IgD-negative memory B cell (primary cell): ENCODE measurements around the gene MMS19. TPM values are rescaled to one million over a fixed set of nuclear protein-coding genes. Genes with fewer than 3 reads are reported as not detected.
A peak's percentile ranks its signal among the peaks of the same experiment; 100 is the strongest.

Experiments used
- H3K27ac Mint-ChIP-seq, 3 donors: one replicate each; pipeline ENCODE4 v1.8.0; 2020 to 2022; ENCODE audit warnings: mild to moderate bottlenecking in 3 of 3, mixed read lengths in 3 of 3, moderate library complexity in 1 of 3
- H3K27me3 Mint-ChIP-seq: one replicate; pipeline ENCODE4 v1.8.0; 2021; ENCODE audit warnings: mixed read lengths
- H3K36me3 Mint-ChIP-seq: one replicate; pipeline ENCODE4 v1.8.0; 2020; ENCODE audit warnings: mild to moderate bottlenecking, mixed read lengths
- H3K4me1 Mint-ChIP-seq, 3 donors: one replicate each; pipeline ENCODE4 v1.8.0; 2020 to 2022; ENCODE audit warnings: mixed read lengths in 3 of 3, mild to moderate bottlenecking in 1 of 3
- H3K4me3 Mint-ChIP-seq, 4 donors: one replicate each; pipeline ENCODE4 v1.8.0; 2020 to 2022; ENCODE audit warnings: mild to moderate bottlenecking in 4 of 4, mixed read lengths in 4 of 4, moderate library complexity in 3 of 4
- H3K9me3 Mint-ChIP-seq, 3 donors: one replicate each; pipeline ENCODE4 v1.8.0; 2020 to 2021; ENCODE audit warnings: mixed read lengths in 3 of 3, mild to moderate bottlenecking in 1 of 3
- polyA plus RNA-seq: library from polyadenylated mRNA; unstranded; fragments of 300-500 nt; fragmentation: Illumina TruSeq; gene quantifications from one replicate; pipeline ENCODE4 v1.2.3, GENCODE V29; 2021

MMS19 gene
- polyA plus RNA-seq, result 29.1 TPM

- H3K27me3 Mint-ChIP-seq, result peaks cover 26% of the 10 kb centered on the region
- peaks cover 0 to 2% (median 0%) of the 10 kb centered on the region in 3 donors for H3K9me3 Mint-ChIP-seq
- peak within 1 kb of the TSS; percentile 95 to 99 (median 98) for H3K4me3 Mint-ChIP-seq
- no peaks in the 10 kb centered on the region for H3K36me3 Mint-ChIP-seq
- peaks cover 4 to 28% (median 20%) of the 10 kb centered on the region in 3 donors for H3K4me1 Mint-ChIP-seq
- H3K27ac Mint-ChIP-seq, result peak within 1 kb of the TSS; percentile 88 to 98 (median 94)
These were observed at the start of gene MMS19 for GRCh38 chr10:97498076-97498840. Gene MMS19 (minus strand): TSS chr10:97498422. CDS start chr10:97498384, 38 bp downstream.

GRCh38 chr10:97547962-97548361 lies 49.7 kb upstream of the MMS19 start:
- Mint-ChIP-seq H3K4me1 (no peaks in the 10 kb centered on the region), H3K9me3 (no peaks in the 10 kb centered on the region), H3K27ac (no peak overlapping the region), H3K4me3 (peak overlapping the region in 1 of 4 donors; percentile 37), H3K27me3 (no peaks in the 10 kb centered on the region), H3K36me3 (peaks cover 2% of the 10 kb centered on the region)

GRCh38 chr10:97547271-97547600 lies 49.0 kb upstream of the MMS19 start:
- Mint-ChIP-seq H3K4me3 (no peak overlapping the region), H3K27me3 (no peaks in the 10 kb centered on the region), H3K9me3 (no peaks in the 10 kb centered on the region), H3K36me3 (peaks cover 2% of the 10 kb centered on the region), H3K27ac (no peak overlapping the region), H3K4me1 (no peaks in the 10 kb centered on the region)

GRCh38 chr10:97546456-97547270 lies 48.4 kb upstream of the MMS19 start:
- H3K36me3 Mint-ChIP-seq, result peaks cover 2% of the 10 kb centered on the region
- H3K4me1 Mint-ChIP-seq, result no peaks in the 10 kb centered on the region
- no peaks in the 10 kb centered on the region for H3K9me3 Mint-ChIP-seq
- H3K27ac Mint-ChIP-seq, result no peak overlapping the region
- H3K4me3 Mint-ChIP-seq, result no peak overlapping the region
- no peaks in the 10 kb centered on the region for H3K27me3 Mint-ChIP-seq

GRCh38 chr10:97543025-97543546 lies 44.9 kb upstream of the MMS19 start:
- no peaks in the 10 kb centered on the region for H3K9me3 Mint-ChIP-seq
- peaks cover 2% of the 10 kb centered on the region for H3K36me3 Mint-ChIP-seq
- no peaks in the 10 kb centered on the region for H3K27me3 Mint-ChIP-seq
- H3K4me3 Mint-ChIP-seq, result no peak overlapping the region
- H3K4me1 Mint-ChIP-seq, result no peaks in the 10 kb centered on the region
- no peak overlapping the region for H3K27ac Mint-ChIP-seq

- H3K4me3 Mint-ChIP-seq, result no peak overlapping the region
- H3K36me3 Mint-ChIP-seq, result peaks cover 2% of the 10 kb centered on the region
- no peak overlapping the region for H3K27ac Mint-ChIP-seq
- H3K4me1 Mint-ChIP-seq, result no peaks in the 10 kb centered on the region
- no peaks in the 10 kb centered on the region for H3K27me3 Mint-ChIP-seq
- H3K9me3 Mint-ChIP-seq, result no peaks in the 10 kb centered on the region
These were observed 44.2 kb upstream of the MMS19 start for GRCh38 chr10:97542169-97543024.

- Mint-ChIP-seq H3K27me3 (no peaks in the 10 kb centered on the region), H3K4me3 (no peak overlapping the region), H3K4me1 (no peaks in the 10 kb centered on the region), H3K36me3 (peaks cover 3% of the 10 kb centered on the region), H3K27ac (no peak overlapping the region), H3K9me3 (no peaks in the 10 kb centered on the region)
These were observed 42.7 kb upstream of the MMS19 start for GRCh38 chr10:97540669-97541500.

- Mint-ChIP-seq H3K27me3 (no peaks in the 10 kb centered on the region), H3K36me3 (peaks cover 3% of the 10 kb centered on the region), H3K4me3 (no peak overlapping the region), H3K4me1 (no peaks in the 10 kb centered on the region), H3K9me3 (no peaks in the 10 kb centered on the region), H3K27ac (no peak overlapping the region)
These were observed 41.4 kb upstream of the MMS19 start for GRCh38 chr10:97539523-97540200.

- H3K36me3 Mint-ChIP-seq, result peaks cover 3% of the 10 kb centered on the region
- H3K27me3 Mint-ChIP-seq, result no peaks in the 10 kb centered on the region
- H3K9me3 Mint-ChIP-seq, result no peaks in the 10 kb centered on the region
- no peak overlapping the region for H3K4me3 Mint-ChIP-seq
- H3K27ac Mint-ChIP-seq, result no peak overlapping the region
- H3K4me1 Mint-ChIP-seq, result no peaks in the 10 kb centered on the region
These were observed 40.6 kb upstream of the MMS19 start for GRCh38 chr10:97538839-97539238.

GRCh38 chr10:97538411-97538810 lies 40.2 kb upstream of the MMS19 start:
- no peak overlapping the region for H3K27ac Mint-ChIP-seq
- peaks cover 3% of the 10 kb centered on the region for H3K36me3 Mint-ChIP-seq

GRCh38 chr10:97537186-97537869 lies 39.1 kb upstream of the MMS19 start:
- no peak overlapping the region for H3K4me3 Mint-ChIP-seq
- H3K4me1 Mint-ChIP-seq, result no peaks in the 10 kb centered on the region
- no peak overlapping the region for H3K27ac Mint-ChIP-seq
- no peaks in the 10 kb centered on the region for H3K27me3 Mint-ChIP-seq
- no peaks in the 10 kb centered on the region for H3K9me3 Mint-ChIP-seq
- peaks cover 1% of the 10 kb centered on the region for H3K36me3 Mint-ChIP-seq

More at GRCh38 chr10:97538411-97538810, 40.2 kb upstream of the MMS19 start:
- Mint-ChIP-seq H3K9me3 (no peaks in the 10 kb centered on the region), H3K27me3 (no peaks in the 10 kb centered on the region), H3K4me1 (no peaks in the 10 kb centered on the region), H3K4me3 (no peak overlapping the region)

- no peak overlapping the region for H3K27ac Mint-ChIP-seq
These were observed 36.6 kb upstream of the MMS19 start for GRCh38 chr10:97534746-97535367.

GRCh38 chr10:97533888-97534287 lies 35.7 kb upstream of the MMS19 start:
- Mint-ChIP-seq H3K4me3 (no peak overlapping the region), H3K9me3 (no peaks in the 10 kb centered on the region), H3K4me1 (peaks cover 0 to 2% (median 0%) of the 10 kb centered on the region in 3 donors), H3K36me3 (peaks cover 1% of the 10 kb centered on the region), H3K27me3 (no peaks in the 10 kb centered on the region), H3K27ac (no peak overlapping the region)

More at GRCh38 chr10:97534746-97535367, 36.6 kb upstream of the MMS19 start:
- Mint-ChIP-seq H3K36me3 (peaks cover 1% of the 10 kb centered on the region), H3K9me3 (no peaks in the 10 kb centered on the region), H3K27me3 (no peaks in the 10 kb centered on the region), H3K4me1 (peaks cover 0 to 1% (median 0%) of the 10 kb centered on the region in 3 donors), H3K4me3 (no peak overlapping the region)
